ENCODE measurements around the gene SPAG9.
"Not testable (repeated sequence)": the region's sequence is repeated elsewhere in the genome, so short reads cannot be mapped to it uniquely, and the experiment has no call there.

Gene SPAG9

GRCh38 chr17:51103451-51103850 is 17.2 kb downstream of the SPAG9 start:
- H3K23ac ChIP-seq (ENCODE audit: low read length), result no peak overlapping the region
- H3K79me2 ChIP-seq (ENCODE audit: control insufficient read depth, insufficient read depth, low read length), result peaks cover 3% of the 10 kb centered on the region
- H3K18ac ChIP-seq (ENCODE audit: low read length), result no peak overlapping the region
- no peak overlapping the region for H3K27ac ChIP-seq (ENCODE audit: low read depth, low read length)
- no peak for DNase-seq
- H3K36me3 ChIP-seq (ENCODE audit: control insufficient read depth, insufficient read depth, low read length), result no peaks in the 10 kb centered on the region
- no peaks in the 10 kb centered on the region for H3K27me3 ChIP-seq (ENCODE audit: insufficient read depth, low read length, poor library complexity)
- no peak overlapping the region for H3K4ac ChIP-seq (ENCODE audit: low read depth, low read length)
- H3K4me2 ChIP-seq (ENCODE audit: low read length), result no peak overlapping the region
- no peak overlapping the region for H3K4me3 ChIP-seq (ENCODE audit: low read length)
- no peak overlapping the region for H4K5ac ChIP-seq (ENCODE audit: low read length)
- no peak overlapping the region for H2BK15ac ChIP-seq (replicated peaks; ENCODE audit: low read depth)
- H3K9ac ChIP-seq (ENCODE audit: low read length), result no peak overlapping the region
- H3K4me1 ChIP-seq (ENCODE audit: control insufficient read depth, low read depth, low read length), result no peaks in the 10 kb centered on the region
- H3K79me1 ChIP-seq (ENCODE audit: low read length), result peaks cover 8% of the 10 kb centered on the region
- no peak overlapping the region for H4K8ac ChIP-seq (ENCODE audit: low read depth, low read length)
- no peak overlapping the region for H2AK5ac ChIP-seq (ENCODE audit: low read length)
- H2BK5ac ChIP-seq (ENCODE audit: low read length), result no peak overlapping the region
- H2BK120ac ChIP-seq (ENCODE audit: low read depth, low read length), result no peak overlapping the region
- WGBS (ENCODE audit: extremely low coverage, insufficient coverage, low lambda C conversion rate), result no CpG with 5 or more reads among the region's 2 CpGs
- H3K56ac ChIP-seq (ENCODE audit: low read length), result no peak overlapping the region

GRCh38 chr17:51103050-51103449 is 17.6 kb downstream of the SPAG9 start:
- no peak overlapping the region for H3K23ac ChIP-seq (ENCODE audit: low read length)
- H2AK5ac ChIP-seq (ENCODE audit: low read length), result no peak overlapping the region
- no peak overlapping the region for H3K4me2 ChIP-seq (ENCODE audit: low read length)
- H3K27me3 ChIP-seq (ENCODE audit: insufficient read depth, low read length, poor library complexity), result no peaks in the 10 kb centered on the region
- peaks cover 8% of the 10 kb centered on the region for H3K79me1 ChIP-seq (ENCODE audit: low read length)
- H3K56ac ChIP-seq (ENCODE audit: low read length), result no peak overlapping the region
- H3K18ac ChIP-seq (ENCODE audit: low read length), result no peak overlapping the region
- no peak overlapping the region for H4K5ac ChIP-seq (ENCODE audit: low read length)
- peaks cover 3% of the 10 kb centered on the region for H3K79me2 ChIP-seq (ENCODE audit: control insufficient read depth, insufficient read depth, low read length)
- no peak overlapping the region for H2BK5ac ChIP-seq (ENCODE audit: low read length)
- WGBS (ENCODE audit: extremely low coverage, insufficient coverage, low lambda C conversion rate), result no CpG with 5 or more reads among the region's 3 CpGs
- no peak overlapping the region for H3K4ac ChIP-seq (ENCODE audit: low read depth, low read length)
- no peak overlapping the region for H3K4me3 ChIP-seq (ENCODE audit: low read length)
- DNase-seq, result no peak
- H3K27ac ChIP-seq (ENCODE audit: low read depth, low read length), result no peak overlapping the region
- H3K4me1 ChIP-seq (ENCODE audit: control insufficient read depth, low read depth, low read length), result no peaks in the 10 kb centered on the region
- H2BK120ac ChIP-seq (ENCODE audit: low read depth, low read length), result no peak overlapping the region
- no peaks in the 10 kb centered on the region for H3K36me3 ChIP-seq (ENCODE audit: control insufficient read depth, insufficient read depth, low read length)
- H3K9ac ChIP-seq (ENCODE audit: low read length), result no peak overlapping the region
- no peak overlapping the region for H2BK15ac ChIP-seq (replicated peaks; ENCODE audit: low read depth)
- no peak overlapping the region for H4K8ac ChIP-seq (ENCODE audit: low read depth, low read length)

DNA sequence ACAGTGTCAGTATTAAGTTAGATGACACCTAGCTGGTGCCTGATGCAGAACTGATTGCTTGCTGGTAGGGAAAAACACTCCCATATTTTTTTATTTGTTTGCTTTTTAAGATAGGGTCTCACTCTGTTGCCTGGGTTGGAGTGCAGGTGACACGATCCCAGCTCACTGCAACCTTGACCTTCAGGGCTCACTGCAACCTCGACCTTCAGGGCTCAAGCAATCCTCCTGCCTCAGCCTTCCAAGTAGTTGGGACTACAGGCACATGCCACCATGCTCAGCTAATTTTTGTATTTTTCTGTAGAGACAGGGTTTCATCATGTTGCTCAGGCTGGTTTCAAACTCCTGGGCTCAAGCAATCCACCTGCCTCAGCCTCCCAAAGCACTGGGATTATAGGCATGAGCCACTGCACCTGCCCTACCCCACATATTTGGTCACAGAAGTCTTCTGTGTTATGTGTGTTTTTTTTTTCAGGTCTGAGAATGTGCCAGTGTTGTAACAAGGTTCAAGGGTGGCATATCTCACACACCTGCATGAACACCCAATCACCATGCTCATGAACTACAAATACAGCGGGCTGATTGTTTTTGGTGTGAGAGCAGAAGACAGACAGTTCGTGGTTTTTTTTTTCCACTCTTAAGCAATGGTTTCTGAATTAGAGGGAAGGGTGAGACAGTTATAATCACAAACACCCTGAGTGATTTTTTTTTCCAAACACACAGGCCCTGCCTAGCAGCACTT is 22.8 kb downstream of the SPAG9 start:
- Histone ChIP-seq H4K8ac (ENCODE audit: low read depth, low read length) (no peak overlapping the region), H3K4me2 (ENCODE audit: low read length) (no peak overlapping the region), H3K9ac (ENCODE audit: low read length) (no peak overlapping the region), H3K79me2 (ENCODE audit: control insufficient read depth, insufficient read depth, low read length) (no peaks in the 10 kb centered on the region), H3K4ac (ENCODE audit: low read depth, low read length) (no peak overlapping the region), H3K27ac (ENCODE audit: low read depth, low read length) (no peak overlapping the region), H2AK5ac (ENCODE audit: low read length) (no peak overlapping the region), H2BK5ac (ENCODE audit: low read length) (no peak overlapping the region), H3K18ac (ENCODE audit: low read length) (no peak overlapping the region), H3K4me1 (ENCODE audit: control insufficient read depth, low read depth, low read length) (no peaks in the 10 kb centered on the region), H3K79me1 (ENCODE audit: low read length) (peaks cover 8% of the 10 kb centered on the region), H2BK120ac (ENCODE audit: low read depth, low read length) (no peak overlapping the region), H3K4me3 (ENCODE audit: low read length) (no peak overlapping the region), H3K23ac (ENCODE audit: low read length) (no peak overlapping the region), H2BK15ac (replicated peaks; ENCODE audit: low read depth) (no peak overlapping the region), H3K56ac (ENCODE audit: low read length) (no peak overlapping the region), H3K27me3 (ENCODE audit: insufficient read depth, low read length, poor library complexity) (no peaks in the 10 kb centered on the region), H4K5ac (ENCODE audit: low read length) (no peak overlapping the region), H3K36me3 (ENCODE audit: control insufficient read depth, insufficient read depth, low read length) (no peaks in the 10 kb centered on the region)
- no peak for DNase-seq
- WGBS (ENCODE audit: extremely low coverage, insufficient coverage, low lambda C conversion rate), result no CpG with 5 or more reads among the region's 4 CpGs

- no peak for DNase-seq
- Histone ChIP-seq H3K23ac (ENCODE audit: low read length) (no peak overlapping the region), H3K4ac (ENCODE audit: low read depth, low read length) (no peak overlapping the region), H3K9ac (ENCODE audit: low read length) (no peak overlapping the region), H2BK15ac (replicated peaks; ENCODE audit: low read depth) (no peak overlapping the region), H3K36me3 (ENCODE audit: control insufficient read depth, insufficient read depth, low read length) (no peaks in the 10 kb centered on the region), H2BK5ac (ENCODE audit: low read length) (no peak overlapping the region), H3K79me1 (ENCODE audit: low read length) (peaks cover 4% of the 10 kb centered on the region), H3K4me1 (ENCODE audit: control insufficient read depth, low read depth, low read length) (no peaks in the 10 kb centered on the region), H3K27ac (ENCODE audit: low read depth, low read length) (no peak overlapping the region), H3K79me2 (ENCODE audit: control insufficient read depth, insufficient read depth, low read length) (peaks cover 2% of the 10 kb centered on the region), H3K56ac (ENCODE audit: low read length) (no peak overlapping the region), H4K8ac (ENCODE audit: low read depth, low read length) (no peak overlapping the region), H4K5ac (ENCODE audit: low read length) (no peak overlapping the region), H3K4me3 (ENCODE audit: low read length) (no peak overlapping the region), H3K4me2 (ENCODE audit: low read length) (no peak overlapping the region), H3K18ac (ENCODE audit: low read length) (no peak overlapping the region), H2BK120ac (ENCODE audit: low read depth, low read length) (no peak overlapping the region), H3K27me3 (ENCODE audit: insufficient read depth, low read length, poor library complexity) (no peaks in the 10 kb centered on the region), H2AK5ac (ENCODE audit: low read length) (no peak overlapping the region)
- WGBS (ENCODE audit: extremely low coverage, insufficient coverage, low lambda C conversion rate), result no CpG with 5 or more reads among the region's 2 CpGs
These were observed 29.0 kb downstream of the SPAG9 start for GRCh38 chr17:51091635-51092034.

DNA sequence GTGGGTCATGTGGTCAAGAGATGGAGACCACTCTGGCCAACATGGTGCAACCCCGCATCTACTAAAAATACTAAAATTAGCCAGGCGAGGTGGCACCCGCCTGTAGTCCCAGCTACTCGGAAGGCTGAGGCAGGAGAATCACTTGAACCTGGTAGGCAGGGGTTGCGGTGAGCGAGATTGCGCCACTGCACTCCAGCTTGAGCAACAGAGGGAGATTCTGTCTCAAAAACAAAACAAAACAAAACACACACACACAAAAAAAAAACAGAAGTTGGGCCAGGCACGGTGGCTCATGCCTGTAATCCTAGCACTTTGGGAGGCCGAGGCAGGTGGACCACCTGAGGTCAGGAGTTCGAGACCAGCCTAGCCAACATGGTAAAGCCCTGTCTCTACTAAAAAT is 31.8 kb downstream of the SPAG9 start:
- H3K27ac ChIP-seq (ENCODE audit: low read depth, low read length); H2BK5ac ChIP-seq (ENCODE audit: low read length); DNase-seq; H4K5ac ChIP-seq (ENCODE audit: low read length); H3K9ac ChIP-seq (ENCODE audit: low read length); H3K4me3 ChIP-seq (ENCODE audit: low read length); H2BK120ac ChIP-seq (ENCODE audit: low read depth, low read length); H3K4me2 ChIP-seq (ENCODE audit: low read length); H3K56ac ChIP-seq (ENCODE audit: low read length); H3K4me1 ChIP-seq (ENCODE audit: control insufficient read depth, low read depth, low read length); H3K18ac ChIP-seq (ENCODE audit: low read length); H3K27me3 ChIP-seq (ENCODE audit: insufficient read depth, low read length, poor library complexity); H3K79me1 ChIP-seq (ENCODE audit: low read length); H3K4ac ChIP-seq (ENCODE audit: low read depth, low read length); H3K79me2 ChIP-seq (ENCODE audit: control insufficient read depth, insufficient read depth, low read length); H2AK5ac ChIP-seq (ENCODE audit: low read length); H4K8ac ChIP-seq (ENCODE audit: low read depth, low read length); H2BK15ac ChIP-seq (replicated peaks; ENCODE audit: low read depth); H3K23ac ChIP-seq (ENCODE audit: low read length); H3K36me3 ChIP-seq (ENCODE audit: control insufficient read depth, insufficient read depth, low read length): not testable (repeated sequence)
- WGBS (ENCODE audit: extremely low coverage, insufficient coverage, low lambda C conversion rate), result no CpG with 5 or more reads among the region's 10 CpGs

- Histone ChIP-seq H3K79me1 (ENCODE audit: low read length) (no peaks in the 10 kb centered on the region), H3K27me3 (ENCODE audit: insufficient read depth, low read length, poor library complexity) (no peaks in the 10 kb centered on the region), H3K56ac (ENCODE audit: low read length) (no peak overlapping the region), H3K4me1 (ENCODE audit: control insufficient read depth, low read depth, low read length) (no peaks in the 10 kb centered on the region), H2BK120ac (ENCODE audit: low read depth, low read length) (no peak overlapping the region), H3K4me2 (ENCODE audit: low read length) (no peak overlapping the region), H3K27ac (ENCODE audit: low read depth, low read length) (no peak overlapping the region), H3K18ac (ENCODE audit: low read length) (no peak overlapping the region), H3K4me3 (ENCODE audit: low read length) (no peak overlapping the region), H3K9ac (ENCODE audit: low read length) (no peak overlapping the region), H3K79me2 (ENCODE audit: control insufficient read depth, insufficient read depth, low read length) (peaks cover 2% of the 10 kb centered on the region), H3K4ac (ENCODE audit: low read depth, low read length) (no peak overlapping the region), H4K8ac (ENCODE audit: low read depth, low read length) (no peak overlapping the region), H4K5ac (ENCODE audit: low read length) (no peak overlapping the region), H3K23ac (ENCODE audit: low read length) (no peak overlapping the region), H2BK5ac (ENCODE audit: low read length) (no peak overlapping the region), H3K36me3 (ENCODE audit: control insufficient read depth, insufficient read depth, low read length) (no peaks in the 10 kb centered on the region), H2BK15ac (replicated peaks; ENCODE audit: low read depth) (no peak overlapping the region), H2AK5ac (ENCODE audit: low read length) (no peak overlapping the region)
- no peak for DNase-seq
- no CpG with 5 or more reads among the region's 9 CpGs for WGBS (ENCODE audit: extremely low coverage, insufficient coverage, low lambda C conversion rate)
These were observed 32.4 kb downstream of the SPAG9 start for GRCh38 chr17:51088287-51088686.
